Left lung (tissue), 10 donors: Measurements from ENCODE around the gene SERTAD4. TPM values are rescaled to one million over a fixed set of nuclear protein-coding genes. Genes with fewer than 3 reads are reported as not detected.
"Not testable (repeated sequence)": the region's sequence is repeated elsewhere in the genome, so short reads cannot be mapped to it uniquely, and the experiment has no call there.

ENCODE experiments used
- ATAC-seq: fragments of 200-7000 bp; cut with Tn5 transposase; one replicate; pipeline ENCODE4 v1.9.1; 2020; ENCODE audit warnings: moderate library complexity
- DNase-seq, 4 donors: peaks; one replicate each; pipeline ENCODE4 v3.0.0-alpha.2; 2013 to 2020
- H3K27ac ChIP-seq, 2 donors: fragments of 200-600 bp; sonication (generic) in 1 of 2; one replicate each; pipeline versions ENCODE4 v1.5.0 to v1.8.0; 2020 to 2021
- H3K27me3 ChIP-seq, 2 donors: fragments of 200-600 bp; sonication (generic) in 1 of 2; one replicate each; pipeline versions ENCODE4 v1.5.0 to v1.8.0; 2020 to 2021
- H3K36me3 ChIP-seq, 2 donors: fragments of 200-600 bp; sonication (generic) in 1 of 2; one replicate each; pipeline versions ENCODE4 v1.5.0 to v1.8.0; 2020 to 2021
- H3K4me1 ChIP-seq, 2 donors: fragments of 200-600 bp; one replicate each; pipeline ENCODE4 v1.8.0; 2021
- H3K4me3 ChIP-seq, 2 donors: fragments of 200-600 bp; sonication (generic) in 1 of 2; one replicate each; pipeline versions ENCODE4 v1.5.0 to v1.8.0; 2020 to 2021; ENCODE audit warnings: mild to moderate bottlenecking in 1 of 2
- H3K9me3 ChIP-seq, 2 donors: fragments of 200-600 bp; sonication (generic) in 1 of 2; one replicate each; pipeline versions ENCODE4 v1.5.0 to v1.8.0; 2020 to 2021
- intact Hi-C, 2 donors: fragments of 100-400 bp; cut with DNase I; formaldehyde crosslinking; loops; one replicate each; pipeline versions ENCODE4 v1.11.2 to v1.14.2; 2022
- polyA plus RNA-seq, 6 donors: library from polyadenylated mRNA; unstranded; fragments of 120-200 nt; gene quantifications; one replicate each; pipeline ENCODE4 v1.2.1, GENCODE V29; 2013; ENCODE audit not compliant: insufficient read length in 6 of 6
- total RNA-seq, 2 donors: library from RNA; stranded (reverse); fragmentation: NEBNext Ultra II Directional; extraction: Animal tissue kit (Norgen Biotek cat#: 25700); gene quantifications; one replicate each; pipeline ENCODE4 v1.2.1, GENCODE V29; 2021
- TF ChIP-seq, protein P1 (sequence below), 2 donors: fragments of 200-600 bp; sonication (generic) in 1 of 2; IDR thresholded peaks; one replicate each; pipeline versions ENCODE4 v1.5.0 to v1.8.0; 2021; ENCODE audit warnings: antibody characterized with exemption in 2 of 2
- donor health status: DM: no; HTN: yes; CAD: no.
- donor health status: DM: no; HTN: no; CAD: no.

Gene SERTAD4
- total and polyA plus RNA-seq, 8 donors, result 2.4 to 7.5 (median 4.4) TPM

DNA sequence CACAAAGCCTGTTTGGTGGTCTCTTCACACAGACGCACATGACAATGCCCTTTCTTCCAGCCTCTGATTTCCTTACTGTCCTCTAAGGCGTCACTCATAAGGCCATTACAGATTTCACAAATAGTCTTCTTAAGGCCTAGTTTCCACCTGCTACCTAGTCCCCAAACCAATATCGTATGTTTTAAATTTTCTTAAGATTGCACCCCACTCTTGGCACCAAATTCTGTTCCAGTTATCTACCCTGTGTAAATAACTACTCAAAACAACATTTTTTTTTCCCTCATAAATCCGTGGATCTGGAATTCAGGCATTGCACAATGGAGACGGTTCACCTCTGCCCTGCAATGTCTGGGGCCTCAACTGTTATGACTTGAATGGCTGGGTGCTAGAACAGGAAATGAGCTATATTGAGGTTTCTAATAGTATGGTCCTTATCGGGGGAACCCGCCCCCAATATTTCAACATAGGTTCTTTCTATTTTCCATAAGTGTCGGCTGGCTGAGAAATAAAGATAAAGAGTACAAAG, 36.9 kb upstream of the SERTAD4 start:
- H3K36me3 ChIP-seq, result no peaks in the 10 kb centered on the region
- H3K9me3 ChIP-seq, result peaks cover 0 to 31% of the 10 kb centered on the region in 2 donors
- TF ChIP-seq, protein P1, sequence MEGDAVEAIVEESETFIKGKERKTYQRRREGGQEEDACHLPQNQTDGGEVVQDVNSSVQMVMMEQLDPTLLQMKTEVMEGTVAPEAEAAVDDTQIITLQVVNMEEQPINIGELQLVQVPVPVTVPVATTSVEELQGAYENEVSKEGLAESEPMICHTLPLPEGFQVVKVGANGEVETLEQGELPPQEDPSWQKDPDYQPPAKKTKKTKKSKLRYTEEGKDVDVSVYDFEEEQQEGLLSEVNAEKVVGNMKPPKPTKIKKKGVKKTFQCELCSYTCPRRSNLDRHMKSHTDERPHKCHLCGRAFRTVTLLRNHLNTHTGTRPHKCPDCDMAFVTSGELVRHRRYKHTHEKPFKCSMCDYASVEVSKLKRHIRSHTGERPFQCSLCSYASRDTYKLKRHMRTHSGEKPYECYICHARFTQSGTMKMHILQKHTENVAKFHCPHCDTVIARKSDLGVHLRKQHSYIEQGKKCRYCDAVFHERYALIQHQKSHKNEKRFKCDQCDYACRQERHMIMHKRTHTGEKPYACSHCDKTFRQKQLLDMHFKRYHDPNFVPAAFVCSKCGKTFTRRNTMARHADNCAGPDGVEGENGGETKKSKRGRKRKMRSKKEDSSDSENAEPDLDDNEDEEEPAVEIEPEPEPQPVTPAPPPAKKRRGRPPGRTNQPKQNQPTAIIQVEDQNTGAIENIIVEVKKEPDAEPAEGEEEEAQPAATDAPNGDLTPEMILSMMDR (IDR thresholded peaks at IDR 0.05), result no peak
- no peaks in the 10 kb centered on the region for H3K4me1 ChIP-seq
- H3K27me3 ChIP-seq, result no peaks in the 10 kb centered on the region
- H3K4me3 ChIP-seq, result no peak overlapping the region
- ATAC-seq (no peak), DNase-seq (no peak)
- H3K27ac ChIP-seq, result no peak overlapping the region
- intact Hi-C loops, result no loop called here

DNA sequence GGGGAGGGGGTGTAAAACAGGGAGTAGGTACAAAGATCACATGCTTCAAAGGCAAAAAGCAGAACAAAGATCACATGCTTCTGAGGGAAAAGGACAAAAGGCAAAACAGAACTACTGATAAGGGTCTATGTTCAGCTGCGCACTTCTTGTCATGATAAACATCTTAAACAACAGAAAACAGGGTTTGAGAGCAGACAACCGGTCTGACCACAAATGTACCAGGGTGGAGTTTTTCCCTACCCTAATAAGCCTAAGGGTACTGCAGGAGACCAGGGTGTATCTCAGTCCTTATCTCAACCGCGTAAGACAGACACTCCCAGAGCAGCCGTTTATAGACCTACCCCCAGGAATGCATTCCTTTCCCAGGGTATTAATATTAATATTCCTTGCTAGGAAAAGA, 36.3 kb upstream of the SERTAD4 start:
- H3K4me3 ChIP-seq, DNase-seq, H3K4me1 ChIP-seq, ATAC-seq, H3K36me3 ChIP-seq, H3K27ac ChIP-seq, intact Hi-C loops, H3K27me3 ChIP-seq: not testable (repeated sequence)
- peaks cover 0 to 28% of the 10 kb centered on the region in 2 donors for H3K9me3 ChIP-seq

DNA sequence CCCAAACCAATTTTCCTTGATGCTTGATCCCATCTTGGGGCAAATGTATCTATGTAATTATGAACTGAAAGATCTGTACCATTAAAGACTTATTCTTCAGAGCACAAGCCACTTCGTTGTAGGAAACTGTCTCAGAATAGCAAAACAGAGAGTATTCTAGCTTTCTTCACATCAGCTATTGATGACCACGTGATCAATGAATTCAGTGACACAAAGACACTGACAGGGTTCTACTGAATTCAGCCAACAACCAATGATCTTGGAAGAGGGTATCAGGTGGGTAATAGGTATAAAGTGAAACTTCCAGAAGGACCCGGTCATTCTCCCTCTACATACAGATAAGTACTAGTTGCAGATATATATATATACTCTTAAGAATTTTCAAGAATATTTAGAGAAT, 33.8 kb upstream of the SERTAD4 start:
- ATAC-seq (no peak), DNase-seq (no peak)
- no peaks in the 10 kb centered on the region for H3K4me1 ChIP-seq
- no peak overlapping the region for H3K4me3 ChIP-seq
- intact Hi-C loops, result no loop called here
- no peaks in the 10 kb centered on the region for H3K27me3 ChIP-seq
- peaks cover 0 to 24% of the 10 kb centered on the region in 2 donors for H3K9me3 ChIP-seq
- TF ChIP-seq, protein P1 (IDR thresholded peaks at IDR 0.05), result no peak
- H3K36me3 ChIP-seq, result no peaks in the 10 kb centered on the region
- no peak overlapping the region for H3K27ac ChIP-seq

DNA sequence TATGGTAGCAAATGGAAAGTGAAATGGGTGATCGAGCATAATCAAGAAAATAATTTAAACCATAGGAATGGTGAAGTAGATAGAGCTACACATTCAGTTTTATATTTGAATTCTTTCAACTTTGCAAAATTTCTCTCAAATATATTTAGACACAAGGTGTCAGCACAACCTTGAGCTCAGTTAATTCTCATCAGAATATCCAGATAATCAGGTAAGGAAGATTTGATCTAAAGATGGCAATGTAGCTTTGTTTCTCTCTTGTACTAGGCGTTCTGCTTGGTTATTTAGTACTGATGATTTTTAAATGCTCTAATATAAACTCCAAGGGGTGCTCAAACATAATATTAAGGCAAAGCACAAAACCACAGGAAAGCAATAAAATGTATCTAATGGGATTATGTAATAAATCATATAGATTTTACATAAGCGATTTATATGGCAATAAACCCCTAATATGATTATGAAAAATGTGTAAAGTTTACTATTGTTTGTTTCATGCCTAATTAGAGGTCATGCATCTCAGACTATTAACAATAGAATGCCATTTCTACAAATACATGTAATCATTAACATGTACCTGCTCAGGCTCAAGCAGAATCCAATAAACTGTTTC, 32.4 kb upstream of the SERTAD4 start:
- Histone ChIP-seq H3K27me3 (no peaks in the 10 kb centered on the region), H3K36me3 (no peaks in the 10 kb centered on the region), H3K4me1 (no peaks in the 10 kb centered on the region), H3K27ac (no peak overlapping the region), H3K9me3 (peaks cover 0 to 22% of the 10 kb centered on the region in 2 donors), H3K4me3 (no peak overlapping the region)
- TF ChIP-seq, protein P1 (IDR thresholded peaks at IDR 0.05), result no peak
- DNase-seq, result peak in 1 of 4 donors; percentile 2
- ATAC-seq, result no peak
- intact Hi-C loops, result no loop called here

DNA sequence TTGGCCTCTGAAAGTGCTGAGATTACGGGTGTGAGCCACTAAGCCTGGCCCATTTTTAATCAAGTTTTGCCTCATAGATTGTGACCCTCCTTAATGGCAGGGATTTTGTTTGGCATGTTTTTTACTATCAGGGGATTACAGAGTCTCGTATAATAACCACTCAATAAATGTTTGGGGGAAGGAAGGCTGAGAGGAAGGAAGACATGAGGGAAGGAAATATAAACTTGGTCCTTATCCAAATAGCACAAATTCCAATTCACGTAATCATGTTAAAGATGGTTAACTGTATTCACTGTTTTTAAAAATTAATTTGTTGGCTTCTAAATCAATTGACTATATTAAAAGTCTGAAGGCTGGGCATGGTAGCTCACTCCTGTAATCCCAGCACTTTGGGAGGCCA, 30.9 kb upstream of the SERTAD4 start:
- Histone ChIP-seq H3K27me3 (no peaks in the 10 kb centered on the region), H3K36me3 (no peaks in the 10 kb centered on the region), H3K4me1 (no peaks in the 10 kb centered on the region), H3K9me3 (peaks cover 0 to 9% of the 10 kb centered on the region in 2 donors), H3K27ac (no peak overlapping the region), H3K4me3 (no peak overlapping the region)
- intact Hi-C loops, result no loop called here
- ATAC-seq (no peak), DNase-seq (no peak)
- TF ChIP-seq, protein P1 (IDR thresholded peaks at IDR 0.05), result no peak
